GM19240 (cell line): ENCODE measurements around the gene RIC3.

Experiments
- DNase-seq: peaks from one replicate; pipeline ENCODE4 v3.0.0; 2011; ENCODE audit warnings: low spot score; ENCODE audit not compliant: insufficient read length

The RIC3 gene

GRCh38 chr11:8103909-8104308, 64.9 kb downstream of the RIC3 start:
- no peak for DNase-seq

GRCh38 chr11:8102965-8103364, 65.9 kb downstream of the RIC3 start:
- DNase-seq = no peak

GRCh38 chr11:8102296-8102915, 66.4 kb downstream of the RIC3 start:
- DNase-seq = no peak

- no peak for DNase-seq
Measured at GRCh38 chr11:8101421-8101820, 67.4 kb downstream of the RIC3 start.

- no peak for DNase-seq
Measured at GRCh38 chr11:8100605-8101004, 68.2 kb downstream of the RIC3 start.

GRCh38 chr11:8100158-8100557, 68.7 kb downstream of the RIC3 start:
- DNase-seq = no peak

- peak; percentile 41 for DNase-seq
Measured at GRCh38 chr11:8099291-8099899, 69.4 kb downstream of the RIC3 start.

- no peak for DNase-seq
Measured at GRCh38 chr11:8098879-8099278, 69.9 kb downstream of the RIC3 start.

GRCh38 chr11:8098361-8098760, 70.5 kb downstream of the RIC3 start:
- DNase-seq = no peak

- no peak for DNase-seq
Measured at GRCh38 chr11:8097926-8098325, 70.9 kb downstream of the RIC3 start.

GRCh38 chr11:8097468-8097867, 71.4 kb downstream of the RIC3 start:
- DNase-seq = no peak

- no peak for DNase-seq
Measured at GRCh38 chr11:8097062-8097461, 71.8 kb downstream of the RIC3 start.

GRCh38 chr11:8096575-8096974, 72.2 kb downstream of the RIC3 start:
- DNase-seq = no peak

GRCh38 chr11:8095806-8096522, 72.9 kb downstream of the RIC3 start:
- DNase-seq = no peak

- DNase-seq = no peak
Measured at GRCh38 chr11:8095371-8095770, 73.5 kb downstream of the RIC3 start.

GRCh38 chr11:8094656-8095055, 74.2 kb downstream of the RIC3 start:
- no peak for DNase-seq

- DNase-seq = no peak
Measured at GRCh38 chr11:8093931-8094575, 74.8 kb downstream of the RIC3 start.

- DNase-seq = peak; percentile 48
Measured at GRCh38 chr11:8092587-8093424, 76.0 kb downstream of the RIC3 start.

- DNase-seq = no peak
Measured at GRCh38 chr11:8091721-8092120, 77.1 kb downstream of the RIC3 start.

- no peak for DNase-seq
Measured at GRCh38 chr11:8090756-8091155, 78.1 kb downstream of the RIC3 start.

- DNase-seq = no peak
Measured at GRCh38 chr11:8089791-8090510, 78.9 kb downstream of the RIC3 start.
